Astrocyte of the hippocampus (primary cell): ENCODE data around the gene ENPEP.
"Not testable (repeated sequence)": the region's sequence is repeated elsewhere in the genome, so short reads cannot be mapped to it uniquely, and the experiment has no call there.

Source experiments
- DNase-seq: peaks from one replicate; pipeline ENCODE4 v3.0.0; 2011; ENCODE audit warnings: low read depth, low spot score

ENPEP gene

GRCh38 chr4:110475881-110476818 is at the start of gene ENPEP:
Gene ENPEP (plus strand): TSS chr4:110476155. CDS start chr4:110476415, 260 bp downstream.
- DNase-seq = no peak

DNA sequence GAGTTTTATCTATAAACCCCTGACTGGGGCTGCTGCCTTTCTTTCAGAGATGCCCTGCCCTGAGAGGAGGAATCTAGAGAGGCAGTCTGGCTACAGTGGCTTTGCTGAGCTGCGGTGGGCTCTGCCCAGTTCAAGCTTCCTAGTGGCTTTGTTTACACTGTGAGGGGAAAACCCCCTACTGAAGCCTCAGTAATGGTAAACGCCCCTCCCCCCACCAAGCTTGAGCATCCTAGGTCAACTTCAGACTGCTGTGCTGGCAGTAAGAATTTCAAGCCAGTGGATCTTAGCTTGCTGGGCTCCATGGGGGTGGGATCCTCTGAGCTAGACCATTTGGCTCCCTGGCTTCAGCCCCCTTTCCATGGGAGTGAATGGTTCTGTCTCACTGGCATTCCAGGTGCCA is 44.1 kb upstream of the ENPEP start:
- DNase-seq = not testable (repeated sequence)

- DNase-seq = not testable (repeated sequence)
Observed at GRCh38 chr4:110437292-110437691, 38.7 kb upstream of the ENPEP start.

DNA sequence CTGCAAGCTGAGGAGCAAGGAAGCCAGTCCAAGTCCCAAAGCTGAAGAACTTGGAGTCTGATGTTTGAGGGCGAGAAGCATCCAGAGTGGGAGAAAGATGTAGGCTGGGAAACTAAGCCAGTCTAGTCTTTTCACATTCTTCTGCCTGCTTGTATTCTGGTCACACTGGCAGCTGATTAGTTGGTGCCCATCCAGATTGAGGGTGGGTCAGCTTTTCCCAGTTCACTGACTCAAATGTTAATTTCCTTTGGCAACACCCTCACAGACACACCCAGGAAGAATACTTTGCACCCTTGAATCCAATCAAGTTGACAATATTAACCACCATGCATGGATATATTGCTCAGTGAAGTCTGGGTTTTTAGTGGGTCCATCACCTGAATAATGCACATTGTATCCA is 36.7 kb upstream of the ENPEP start:
- not testable (repeated sequence) for DNase-seq

DNA sequence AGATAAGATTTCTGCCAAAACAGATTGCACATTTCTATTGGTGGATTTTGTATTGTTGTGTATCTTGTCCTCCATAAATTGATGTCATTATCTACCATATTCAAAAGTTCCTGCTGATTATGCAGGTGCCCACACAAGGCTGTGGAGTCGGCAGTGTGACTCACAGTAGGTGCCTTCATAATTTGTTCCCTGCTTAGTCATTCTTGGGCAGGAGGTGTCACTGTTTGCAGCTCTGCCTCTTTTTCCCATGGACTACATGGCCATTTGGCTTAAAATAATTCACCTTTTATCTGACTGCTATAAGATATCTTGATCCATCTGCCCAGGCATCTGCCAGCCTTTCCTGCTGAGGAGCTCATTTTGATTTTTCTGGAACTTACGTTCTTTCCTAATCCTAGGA is 33.6 kb upstream of the ENPEP start:
- no peak for DNase-seq

- no peak for DNase-seq
Observed at GRCh38 chr4:110442788-110443187, 33.2 kb upstream of the ENPEP start.

GRCh38 chr4:110449947-110450346 is 26.0 kb upstream of the ENPEP start:
- DNase-seq = no peak

DNA sequence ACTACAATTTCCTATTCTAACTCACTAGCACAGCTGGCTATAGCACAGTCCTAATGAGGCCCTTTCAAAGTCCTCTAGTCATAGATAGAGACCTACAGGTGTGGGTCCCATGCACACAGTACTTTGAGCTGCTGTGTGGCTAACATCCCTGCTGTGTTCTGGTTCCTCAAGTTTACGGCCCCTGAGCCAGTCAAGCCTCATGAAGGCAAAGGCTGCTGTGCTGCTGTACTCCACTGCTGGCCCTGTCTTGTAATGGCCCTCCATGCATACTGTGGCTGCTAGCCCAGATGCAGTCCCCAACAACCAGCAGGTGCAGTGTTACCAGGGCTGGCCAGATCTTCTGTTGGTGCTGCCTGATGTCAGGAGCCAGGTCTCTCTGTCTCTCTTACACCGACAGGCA is 23.4 kb upstream of the ENPEP start:
- DNase-seq = no peak

DNA sequence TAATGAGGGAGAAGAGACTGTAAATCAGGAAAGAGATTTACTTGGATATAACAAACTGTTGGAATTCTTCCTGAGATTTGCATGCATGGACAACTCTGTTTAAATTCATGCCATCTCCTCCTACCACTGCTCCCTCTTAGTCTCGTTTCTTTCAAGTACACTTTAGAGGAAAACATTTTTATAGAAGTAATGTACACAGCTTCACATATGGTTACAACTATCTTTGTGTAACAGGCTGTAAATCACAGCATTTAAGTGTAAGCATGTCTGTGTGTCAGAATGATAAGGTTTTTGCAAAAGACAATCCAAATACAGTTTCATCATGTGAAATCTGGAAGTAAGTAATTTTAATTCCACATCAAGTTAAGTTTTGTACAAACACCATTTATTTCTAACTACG is 21.5 kb upstream of the ENPEP start:
- peak; percentile 12 for DNase-seq

DNA sequence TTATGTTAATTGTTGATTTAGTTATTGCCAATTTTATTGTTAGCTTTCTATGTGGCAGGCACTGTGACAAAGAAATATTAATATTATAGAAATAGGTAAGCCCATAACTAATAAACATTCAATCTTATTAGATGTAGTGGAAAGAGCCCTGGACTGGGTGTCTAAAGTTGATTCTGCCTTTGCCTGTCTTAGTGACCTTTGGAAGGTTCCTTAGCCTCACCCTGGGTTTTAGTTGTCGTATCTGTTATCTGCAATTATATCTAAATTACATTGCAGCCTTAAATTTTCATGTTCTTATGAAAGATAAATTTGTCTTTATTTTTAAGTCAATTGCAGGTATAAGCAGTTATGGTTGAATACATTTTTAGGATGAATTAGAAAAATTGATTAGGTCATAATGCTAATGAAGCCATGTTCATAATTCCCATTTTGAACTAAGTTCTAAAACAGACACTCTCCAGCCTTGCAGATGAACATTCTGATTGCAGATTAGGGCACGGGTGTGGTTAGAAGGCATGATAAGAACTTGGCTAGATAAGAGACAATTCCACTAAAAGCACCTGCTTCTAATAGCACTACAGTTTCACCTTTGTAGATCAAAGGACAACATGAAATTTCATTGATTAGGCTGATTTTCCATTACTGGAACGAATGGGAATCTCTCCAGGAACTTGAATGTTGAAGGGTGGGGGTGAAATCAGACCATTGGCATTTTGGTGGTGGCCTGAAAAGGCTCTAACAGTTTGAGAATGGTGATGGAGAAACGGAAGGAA is 17.3 kb upstream of the ENPEP start:
- DNase-seq = no peak

DNA sequence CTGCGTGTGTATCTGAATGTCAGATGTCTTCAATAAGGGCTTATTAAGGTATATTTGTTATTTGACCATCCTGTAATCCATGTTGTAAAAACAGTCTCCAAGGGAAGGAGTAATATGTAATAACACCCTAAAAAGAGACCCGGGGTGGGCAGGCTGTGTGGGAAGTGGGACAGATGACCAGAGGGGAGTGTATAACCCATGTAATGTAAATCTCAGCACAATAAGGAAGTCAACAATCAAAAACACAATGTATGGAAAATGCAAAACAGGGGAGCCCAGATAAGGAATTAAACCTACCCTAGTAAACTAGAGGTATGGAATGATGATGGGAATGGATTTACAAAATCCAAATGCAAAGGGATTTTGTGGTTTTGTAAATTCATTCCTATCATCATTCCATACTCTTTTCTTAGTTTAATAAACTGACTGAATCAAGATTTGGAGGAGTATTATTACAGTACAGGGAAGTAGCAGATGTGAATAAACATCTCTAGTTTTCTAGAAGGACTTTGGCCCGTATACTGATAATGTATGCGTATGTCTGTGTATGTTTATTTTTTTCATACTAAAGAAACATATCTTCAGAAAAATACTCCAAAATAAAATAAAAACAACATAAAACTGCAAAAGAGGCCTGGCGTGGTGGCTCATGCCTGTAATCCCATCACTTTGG is 15.7 kb upstream of the ENPEP start:
- DNase-seq = no peak

DNA sequence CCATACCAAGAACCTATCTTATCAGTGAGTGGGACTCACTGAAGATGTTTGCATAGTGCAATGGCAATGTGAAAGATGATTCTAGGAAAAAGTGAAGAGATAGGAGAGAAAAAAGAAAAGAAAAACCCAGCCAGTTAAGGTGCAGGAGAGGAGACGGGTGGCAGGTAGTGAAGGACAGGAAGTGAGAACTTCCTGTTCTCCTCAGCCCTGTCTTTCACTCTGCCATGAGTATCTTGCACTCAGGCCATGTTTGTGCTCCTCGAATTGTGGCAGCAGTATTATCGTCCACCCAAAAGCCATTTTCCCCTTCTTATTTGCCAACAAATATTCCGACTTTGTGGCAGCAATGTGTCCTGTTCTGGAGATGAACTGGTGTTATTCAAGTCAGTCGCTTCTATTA is 8.6 kb upstream of the ENPEP start:
- no peak for DNase-seq

DNA sequence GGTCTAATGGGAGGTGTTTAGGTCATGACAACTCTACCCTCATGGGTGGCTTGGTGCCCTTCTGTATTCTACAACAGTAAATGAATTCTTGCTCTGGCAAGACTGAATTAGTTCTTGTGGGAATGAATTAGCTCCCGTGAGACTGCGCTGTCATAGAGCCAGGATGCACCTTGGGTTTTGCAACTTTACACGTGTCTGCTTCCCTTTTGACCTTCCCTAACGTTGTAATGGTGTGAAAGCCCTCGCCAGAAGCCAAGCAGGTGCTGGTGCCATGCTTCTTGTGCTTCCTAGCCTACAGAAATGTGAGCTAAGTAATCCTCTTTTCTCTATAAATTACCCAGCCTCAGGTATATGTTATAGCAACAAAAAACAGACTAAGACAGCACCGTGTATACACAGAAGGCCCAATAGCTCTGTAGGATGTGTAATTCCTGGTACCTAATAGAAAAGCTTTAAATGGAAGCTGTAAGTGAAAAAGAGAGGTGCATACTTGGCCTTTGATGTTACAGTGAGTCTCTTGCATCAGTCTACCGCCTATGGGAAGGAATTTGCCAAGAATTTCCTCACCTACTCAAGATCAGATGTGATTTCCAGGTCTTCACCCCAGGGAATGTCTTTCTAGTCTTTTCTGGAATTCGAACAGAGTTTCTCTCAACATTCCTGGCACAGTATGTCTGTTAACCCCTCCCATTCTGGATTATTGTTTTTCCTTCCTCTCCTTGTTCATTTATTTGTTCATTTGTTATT is 3.2 kb upstream of the ENPEP start:
- DNase-seq = no peak

- no peak for DNase-seq
Observed at GRCh38 chr4:110474481-110474880, 1.5 kb upstream of the ENPEP start.

GRCh38 chr4:110475080-110475479 is 875 bp upstream of the ENPEP start:
- not testable (repeated sequence) for DNase-seq

DNA sequence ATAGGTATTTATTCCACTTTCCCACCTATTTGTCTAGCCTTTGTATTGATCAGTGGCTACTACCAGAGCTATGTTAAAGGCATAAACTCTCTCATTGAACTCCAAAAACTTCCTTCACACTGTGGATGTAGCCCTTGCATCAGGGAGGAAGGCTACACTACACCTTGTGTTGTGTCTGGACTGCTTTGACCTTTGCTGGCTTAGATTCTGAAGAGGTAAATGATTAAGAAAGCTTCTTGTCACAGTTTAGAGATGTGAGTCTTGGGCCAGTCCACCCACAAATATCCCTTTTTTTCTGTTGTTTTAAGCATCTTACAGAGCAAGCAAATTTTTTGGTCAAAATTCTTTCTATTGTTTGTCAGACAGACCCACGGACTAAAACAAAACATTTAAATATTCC is 1.9 kb downstream of the ENPEP start:
- DNase-seq = no peak

GRCh38 chr4:110480031-110480549 is 4.1 kb downstream of the ENPEP start:
- peak; percentile 77 for DNase-seq

DNA sequence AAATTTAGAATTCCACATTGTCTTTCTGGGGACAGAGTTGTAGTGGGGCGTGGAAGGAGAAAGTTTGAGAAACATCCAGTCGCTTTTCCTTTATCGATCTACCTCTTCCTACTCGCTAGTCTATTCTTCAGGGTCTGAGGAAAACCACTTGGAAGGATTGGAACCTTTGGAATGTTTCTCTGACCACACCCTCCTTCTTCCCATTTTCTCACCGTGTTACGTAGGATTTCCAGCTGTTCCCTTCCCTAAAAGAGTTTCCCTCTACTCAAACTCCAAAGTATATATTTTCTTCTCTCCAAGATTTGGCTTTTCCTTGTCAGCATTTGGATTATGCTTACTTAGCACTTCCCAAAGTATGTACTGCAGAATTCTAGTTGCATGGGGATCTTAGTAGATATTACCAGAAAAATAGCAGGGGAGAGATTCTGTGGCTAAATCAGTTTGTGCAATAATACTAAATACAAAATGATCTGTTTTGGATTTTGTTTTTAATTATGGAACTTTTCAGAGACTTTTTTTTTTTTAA is 4.9 kb downstream of the ENPEP start:
- no peak for DNase-seq

DNA sequence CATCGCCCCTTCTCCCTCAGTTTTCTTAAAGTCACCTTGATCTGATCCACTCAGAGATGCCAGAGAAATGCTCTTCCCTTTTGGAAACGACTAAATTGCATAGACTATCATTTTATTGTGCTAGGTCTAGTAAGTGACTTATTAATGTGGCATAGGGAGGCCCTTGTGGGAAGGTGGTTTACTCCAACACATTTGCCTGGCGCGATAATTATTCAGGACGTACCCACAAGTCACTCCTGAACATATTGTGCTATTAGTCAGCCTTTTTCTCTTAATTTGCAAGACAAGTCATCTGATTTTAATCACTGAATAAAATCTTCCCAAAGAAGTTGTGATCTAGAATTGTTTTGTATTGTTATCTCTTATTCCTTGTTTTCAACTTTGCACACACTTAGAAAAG is 7.6 kb downstream of the ENPEP start:
- DNase-seq = peak; percentile 65

DNA sequence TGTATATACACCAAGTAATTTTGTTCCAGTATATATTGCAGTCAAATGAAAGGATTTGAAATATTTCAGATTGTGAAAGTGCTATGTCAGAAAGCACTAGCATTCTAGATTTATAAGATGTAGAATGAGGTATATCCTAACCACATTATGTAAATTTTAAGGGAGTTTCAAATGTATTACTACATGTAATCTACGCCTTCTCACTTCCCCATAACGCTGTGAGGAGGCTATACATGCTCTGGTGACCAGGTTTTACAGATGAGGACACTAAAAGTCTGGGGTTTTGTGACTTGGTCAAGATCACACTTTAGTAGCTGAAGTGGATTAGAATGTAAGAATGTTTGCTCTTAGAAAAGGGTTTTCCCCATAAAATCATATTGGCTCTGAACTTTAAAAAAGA is 8.1 kb downstream of the ENPEP start:
- DNase-seq = no peak

DNA sequence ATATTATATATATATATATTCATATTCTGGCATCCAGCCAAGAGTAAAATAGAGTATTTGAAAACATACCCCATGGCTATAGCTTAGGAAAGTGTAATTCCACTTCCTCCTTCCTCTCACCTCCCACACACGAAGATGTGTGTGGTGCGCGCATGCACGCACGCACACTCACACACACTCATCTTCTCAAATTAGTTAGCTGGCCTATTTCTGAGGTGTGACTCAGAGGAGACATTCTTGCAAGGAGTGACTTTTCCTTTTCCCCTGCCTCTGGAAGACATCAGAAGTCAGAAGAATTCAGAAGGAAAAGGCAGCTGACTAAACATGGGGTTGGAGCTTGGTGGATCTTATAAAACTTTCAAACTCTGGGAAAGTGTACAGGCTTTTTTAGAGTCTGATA is 8.8 kb downstream of the ENPEP start:
- peak; percentile 79 for DNase-seq
